ENCODE data around the gene PEA15.

Gene PEA15

GRCh38 chr1:160208557-160209320, 3.6 kb downstream of the PEA15 start:
- DNase-seq (ENCODE audit: low read depth): no peak

DNA sequence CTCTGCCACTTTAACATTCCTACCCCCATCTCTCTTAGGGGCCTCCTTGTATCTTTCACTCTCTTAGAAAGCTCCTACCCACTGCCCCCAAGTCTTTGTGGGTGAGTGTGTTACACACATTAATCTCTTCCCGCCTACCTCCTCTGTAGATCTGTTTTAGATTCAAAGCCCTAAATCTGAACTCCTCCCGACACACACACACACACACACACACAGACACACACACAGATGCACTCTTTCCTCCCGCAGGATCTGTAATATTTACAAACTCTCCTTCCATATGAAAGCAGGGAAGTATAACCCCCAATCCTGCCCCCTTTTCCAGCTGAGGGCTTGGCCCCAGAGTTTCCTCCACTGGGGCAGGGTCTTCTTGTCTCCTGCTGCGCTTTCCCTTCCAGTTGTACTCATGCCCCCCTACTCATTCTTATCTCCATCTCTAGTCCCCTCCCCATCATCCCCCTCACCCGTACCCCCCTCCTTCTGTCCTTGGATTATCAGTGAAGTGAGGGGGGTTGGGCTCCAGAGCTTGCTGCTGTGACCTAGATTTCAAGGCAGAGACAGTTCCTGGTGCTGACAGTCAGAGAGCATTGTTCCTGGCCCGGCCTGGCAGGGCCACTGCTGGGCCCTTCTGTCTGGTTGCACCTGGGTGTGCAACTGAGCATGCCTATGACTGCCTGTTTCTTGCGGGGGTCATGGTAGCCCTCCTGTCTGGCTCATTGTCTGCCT, 4.3 kb downstream of the PEA15 start:
- DNase-seq (ENCODE audit: low read depth): no peak

GRCh38 chr1:160210561-160210960, 5.4 kb downstream of the PEA15 start:
- no peak for DNase-seq (ENCODE audit: low read depth)

DNA sequence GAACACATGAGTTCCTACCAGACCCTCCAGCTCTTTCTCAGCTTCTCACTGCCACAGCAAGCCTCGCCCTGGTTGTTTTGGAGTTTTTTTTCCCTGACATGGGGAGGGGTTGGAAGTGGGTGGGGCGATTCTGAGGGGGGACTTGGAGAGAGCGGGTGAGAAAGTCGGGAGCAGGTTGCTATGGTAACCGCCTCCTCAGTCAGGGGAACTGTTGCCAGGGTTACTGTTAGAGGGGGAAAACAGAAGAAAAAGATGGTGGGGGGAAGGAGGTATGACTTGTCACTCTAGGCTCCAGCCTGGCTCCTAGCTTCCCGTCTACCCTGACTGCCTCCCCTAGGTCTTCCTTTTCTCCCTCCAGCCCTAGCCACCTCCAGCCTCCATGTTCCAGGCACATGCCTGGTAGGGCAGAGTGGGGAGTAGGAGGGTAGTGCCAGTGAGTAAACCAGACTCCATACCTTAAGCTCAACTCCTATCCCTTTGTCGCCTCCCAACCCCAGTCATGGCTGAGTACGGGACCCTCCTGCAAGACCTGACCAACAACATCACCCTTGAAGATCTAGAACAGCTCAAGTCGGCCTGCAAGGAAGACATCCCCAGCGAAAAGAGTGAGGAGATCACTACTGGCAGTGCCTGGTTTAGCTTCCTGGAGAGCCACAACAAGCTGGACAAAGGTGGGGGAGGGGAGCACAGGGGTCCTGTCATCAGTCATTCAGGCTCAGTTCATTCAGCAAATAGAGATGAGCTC, 6.0 kb downstream of the PEA15 start:
- no peak for DNase-seq (ENCODE audit: low read depth)

DNA sequence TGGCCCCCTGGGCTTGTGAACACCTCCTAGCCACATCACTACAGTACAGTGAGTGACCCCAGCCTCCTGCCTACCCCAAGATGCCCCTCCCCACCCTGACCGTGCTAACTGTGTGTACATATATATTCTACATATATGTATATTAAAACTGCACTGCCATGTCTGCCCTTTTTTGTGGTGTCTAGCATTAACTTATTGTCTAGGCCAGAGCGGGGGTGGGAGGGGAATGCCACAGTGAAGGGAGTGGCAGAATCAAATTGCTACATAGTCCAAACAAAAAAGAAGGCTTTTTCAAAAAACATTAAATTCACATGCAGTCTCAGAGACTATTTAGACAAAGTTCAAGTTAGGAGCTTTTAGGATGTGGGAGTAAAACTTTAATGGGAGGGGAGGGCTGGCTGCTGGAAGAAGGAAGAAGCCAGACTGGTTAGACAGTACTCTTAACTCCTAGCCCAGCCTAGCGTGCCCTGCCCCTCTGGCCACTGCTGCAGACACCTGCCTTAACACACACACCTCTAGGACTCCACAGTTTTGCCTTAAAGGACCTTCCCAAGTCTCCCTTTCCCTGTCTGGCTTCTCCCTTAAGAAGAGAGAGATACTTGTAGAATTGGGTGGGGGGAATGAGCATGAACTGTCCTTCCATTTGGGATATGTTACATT, 9.4 kb downstream of the PEA15 start:
- DNase-seq (ENCODE audit: low read depth): no peak

DNA sequence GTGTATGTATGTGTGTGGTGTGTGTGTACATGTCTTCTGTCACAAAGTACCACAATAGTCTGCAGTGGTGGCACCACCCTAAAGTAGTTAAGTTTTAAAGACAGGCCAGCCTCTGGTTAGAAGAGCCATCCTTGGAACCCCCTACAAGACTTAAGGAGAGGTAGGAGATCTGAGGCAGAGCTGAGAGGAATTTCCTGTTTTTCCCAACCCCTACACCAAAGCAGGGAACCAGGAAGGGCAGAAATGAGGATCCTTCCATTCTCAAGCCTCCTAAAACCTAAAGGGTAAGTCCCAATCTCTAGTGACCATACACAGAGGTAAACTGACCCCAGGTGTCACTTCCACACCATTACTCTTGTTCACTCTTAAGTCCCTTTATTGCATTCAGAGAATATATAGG, 11.1 kb downstream of the PEA15 start:
- DNase-seq (ENCODE audit: low read depth): no peak

DNA sequence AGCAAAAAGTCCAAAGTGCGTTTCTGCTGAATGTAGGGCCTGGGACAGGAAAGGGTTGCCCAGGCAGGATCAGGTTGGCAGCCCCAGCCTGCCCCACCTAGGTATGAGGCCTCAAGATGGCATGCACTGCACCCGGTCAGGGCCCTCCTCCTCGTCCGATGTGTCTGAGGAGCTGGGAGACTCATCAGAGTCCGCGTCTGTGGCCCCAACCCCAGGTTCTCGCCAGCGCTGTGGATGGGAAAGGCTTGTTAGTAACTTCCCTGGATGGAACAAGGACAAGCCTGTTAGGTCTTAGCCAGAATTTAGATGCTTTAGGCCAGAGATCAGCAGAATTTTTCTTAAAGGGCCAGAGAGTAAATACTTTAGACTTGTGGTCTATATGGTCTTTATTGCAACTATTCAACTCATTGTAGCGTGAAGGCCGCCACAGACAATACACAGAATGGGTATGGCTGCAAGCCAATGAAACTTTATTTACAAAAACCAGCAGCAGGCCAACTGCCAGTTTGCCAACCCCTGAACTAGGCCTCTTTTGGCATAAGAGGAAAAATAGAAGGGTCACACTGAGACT, 12.4 kb downstream of the PEA15 start:
- DNase-seq (ENCODE audit: low read depth): no peak

- DNase-seq (ENCODE audit: low read depth): no peak
Observed at GRCh38 chr1:160219062-160219929, 14.1 kb downstream of the PEA15 start.

DNA sequence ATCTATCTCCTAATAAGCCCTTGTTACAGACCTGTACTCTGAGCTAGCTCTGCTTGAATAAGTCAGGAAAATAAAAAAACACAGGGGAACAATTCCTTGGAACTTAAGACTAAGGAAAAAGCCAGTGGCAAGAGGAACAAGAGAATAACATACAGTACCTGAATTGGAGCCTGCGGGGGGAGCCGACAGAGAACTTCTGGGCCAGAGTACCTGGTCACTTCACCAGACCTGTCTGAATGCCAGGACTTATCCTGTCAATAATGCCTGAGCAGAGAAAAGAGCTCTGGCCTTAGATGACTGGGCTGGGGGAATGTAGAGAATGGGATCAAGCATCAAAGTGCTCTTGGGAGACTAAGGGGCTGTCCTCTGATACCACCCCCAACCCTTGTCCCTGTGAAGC, 15.1 kb downstream of the PEA15 start:
- no peak for DNase-seq (ENCODE audit: low read depth)

GRCh38 chr1:160221089-160221488, 15.9 kb downstream of the PEA15 start:
- DNase-seq (ENCODE audit: low read depth): no peak

GRCh38 chr1:160222546-160222945, 17.4 kb downstream of the PEA15 start:
- no peak for DNase-seq (ENCODE audit: low read depth)

DNA sequence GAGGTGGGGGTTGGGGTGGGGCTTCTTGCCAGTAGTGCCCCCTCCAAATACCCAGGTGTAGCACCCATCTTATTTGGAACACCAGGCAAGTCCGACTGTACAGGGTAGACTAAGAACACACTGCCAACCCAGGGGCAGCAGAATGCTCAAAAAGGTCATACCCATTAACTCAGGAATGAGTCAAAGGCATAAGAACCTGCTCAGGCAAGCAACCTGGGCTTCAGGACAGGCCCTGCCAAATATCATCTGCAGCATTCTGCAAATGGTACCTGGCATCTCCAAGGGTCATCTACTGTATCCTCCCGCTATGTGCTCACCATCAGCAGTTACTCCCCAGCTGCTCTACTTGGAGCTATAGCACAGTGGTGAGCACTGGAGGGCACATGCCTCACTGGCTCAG, 19.4 kb downstream of the PEA15 start:
- no peak for DNase-seq (ENCODE audit: low read depth)

DNA sequence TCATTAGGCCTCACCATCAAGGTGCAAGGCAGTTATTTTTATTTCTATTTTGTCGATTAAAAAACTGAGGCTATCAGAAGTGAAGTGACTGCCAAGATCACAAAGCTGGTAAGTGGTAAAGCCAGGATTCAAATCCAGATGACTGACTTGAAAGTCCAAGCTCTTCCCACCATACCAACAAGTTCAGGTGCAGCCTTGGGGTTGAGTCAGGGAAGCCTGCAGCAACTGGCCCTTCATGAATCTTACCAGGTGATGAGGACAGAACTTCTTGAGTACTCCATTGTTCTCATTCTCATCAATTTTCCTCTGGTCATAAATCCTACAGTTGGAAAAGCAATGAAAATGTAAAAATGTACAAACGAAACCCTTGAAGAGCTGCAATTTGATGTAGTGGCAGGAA, 20.2 kb downstream of the PEA15 start:
- DNase-seq (ENCODE audit: low read depth): no peak

- DNase-seq (ENCODE audit: low read depth): no peak
Observed at GRCh38 chr1:160226623-160227022, 21.4 kb downstream of the PEA15 start.

- no peak for DNase-seq (ENCODE audit: low read depth)
Observed at GRCh38 chr1:160227034-160227433, 21.9 kb downstream of the PEA15 start.

GRCh38 chr1:160227561-160227960, 22.4 kb downstream of the PEA15 start:
- DNase-seq (ENCODE audit: low read depth): no peak

- no peak for DNase-seq (ENCODE audit: low read depth)
Observed at GRCh38 chr1:160228431-160228830, 23.2 kb downstream of the PEA15 start.

- DNase-seq (ENCODE audit: low read depth): no peak
Observed at GRCh38 chr1:160232911-160233310, 27.7 kb downstream of the PEA15 start.

DNA sequence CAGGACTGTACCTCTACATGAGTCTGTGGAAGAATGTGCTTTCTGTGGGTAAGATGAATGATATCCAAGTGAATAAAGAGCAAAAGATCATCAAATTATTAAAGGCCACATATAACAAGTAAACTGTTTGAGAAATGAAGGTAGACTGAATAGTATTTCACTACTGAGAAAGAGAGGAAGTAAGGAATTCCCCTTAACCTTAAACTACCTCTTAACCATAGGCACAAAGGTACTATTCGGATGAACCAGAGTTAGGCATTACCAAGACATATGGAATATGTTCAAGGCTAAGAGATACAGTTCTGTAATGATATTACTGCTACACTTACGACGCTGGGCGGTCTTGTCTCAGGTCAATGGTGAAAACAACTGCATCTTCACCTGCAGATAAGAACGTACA, 31.6 kb downstream of the PEA15 start:
- no peak for DNase-seq (ENCODE audit: low read depth)

DNA sequence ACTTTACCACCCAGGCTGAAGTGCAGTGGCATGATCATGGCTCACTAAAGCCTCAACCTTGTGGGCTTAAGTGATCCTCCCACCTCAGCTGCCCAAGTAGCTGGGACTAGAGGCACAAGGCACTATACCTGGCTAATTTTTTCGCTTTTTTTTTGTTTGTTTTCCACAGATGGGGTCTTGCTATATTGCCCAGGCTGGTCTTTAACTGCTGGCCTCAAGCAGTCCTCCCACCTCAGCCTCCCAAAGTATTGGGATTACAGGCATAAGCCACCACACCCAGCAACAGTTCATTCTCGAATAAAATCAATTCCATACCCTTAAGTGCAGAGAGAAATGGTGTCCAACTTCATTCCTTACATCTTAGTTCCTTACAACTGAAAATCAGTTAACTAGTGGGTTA, 32.4 kb downstream of the PEA15 start:
- DNase-seq (ENCODE audit: low read depth): no peak

DNA sequence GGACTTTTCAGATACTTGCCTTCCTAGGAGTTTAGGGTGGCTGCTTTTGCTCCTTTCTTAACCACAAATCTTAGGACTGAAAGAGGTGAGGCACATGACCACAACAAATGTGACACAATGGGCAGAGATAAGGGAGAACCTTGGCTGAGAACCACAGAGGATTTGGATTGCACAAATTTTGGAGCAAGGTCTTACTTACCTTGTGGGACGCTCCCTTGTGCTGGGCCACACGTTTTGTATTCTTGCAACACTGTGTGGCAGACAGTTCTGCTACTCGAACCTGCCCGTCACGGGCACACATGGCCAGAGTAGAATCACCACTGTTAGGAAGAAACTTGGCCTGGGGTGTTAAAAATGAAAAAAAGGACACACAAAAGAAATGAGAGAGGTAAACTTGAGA, 33.2 kb downstream of the PEA15 start:
- DNase-seq (ENCODE audit: low read depth): no peak
